ENCODE data around the gene TRAK2. TPM values are rescaled to one million over a fixed set of nuclear protein-coding genes. Genes with fewer than 3 reads are reported as not detected.

The TRAK2 gene
- total and polyA plus RNA-seq, 2 of the 8 experiments (the other 6 are each of a cell fraction or from before 2014, with no cell fraction given), result 4.5 to 15.7 TPM

- TF ChIP-seq ATF2 (IDR thresholded peaks at IDR 0.05; ENCODE audit: low read length) (no peak), CTBP2 (IDR thresholded peaks at IDR 0.05; ENCODE audit: borderline replicate concordance, insufficient read depth, insufficient read length, low read length) (no peak), SIRT6 (IDR thresholded peaks at IDR 0.05; ENCODE audit: low read length) (no peak), TEAD4 (IDR thresholded peaks at IDR 0.05; ENCODE audit: low read depth, low read length) (no peak), EP300 (IDR thresholded peaks at IDR 0.05; ENCODE audit: borderline replicate concordance in 1 of 2, low read depth in 2 of 2, low read length in 2 of 2) (no peak), KDM1A (IDR thresholded peaks at IDR 0.05; ENCODE audit: borderline replicate concordance, low read length) (no peak), NRF1 (IDR thresholded peaks at IDR 0.05; ENCODE audit: low read depth, low read length) (no peak)
These were observed 21.2 kb upstream of the TRAK2 start (continued) for GRCh38 chr2:201472411-201472810.

All from H1 (cell line).